ENCODE data around the gene TLCD3A.

DNA sequence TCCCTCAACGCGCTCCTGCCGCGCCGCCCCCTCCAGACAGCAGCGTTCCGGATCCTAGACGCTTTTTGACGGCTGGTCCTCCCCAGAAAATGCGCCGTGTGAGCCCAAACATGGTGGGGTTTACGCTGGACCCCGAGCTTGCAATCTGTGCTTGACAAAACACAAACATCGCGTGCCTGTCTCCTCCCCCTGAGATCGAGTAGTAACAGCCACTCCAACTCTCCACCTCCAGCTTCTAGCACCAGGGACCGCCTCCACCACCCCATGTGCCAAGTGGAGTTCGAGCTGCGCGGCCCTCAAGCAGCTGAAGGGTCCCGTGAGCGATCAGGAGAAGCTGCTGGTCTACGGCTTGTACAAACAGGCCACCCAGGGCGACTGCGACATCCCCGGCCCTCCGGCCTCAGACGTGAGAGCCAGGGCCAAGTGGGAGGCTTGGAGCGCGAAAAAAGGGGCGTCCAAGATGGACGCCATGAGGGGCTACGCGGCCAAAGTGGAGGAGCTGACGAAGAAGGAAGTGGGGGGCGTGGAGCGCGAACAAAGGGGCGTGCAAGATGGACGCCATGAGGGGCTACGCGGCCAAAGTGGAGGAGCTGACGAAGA, 20.3 kb downstream of the TLCD3A start:
- TF ChIP-seq, protein P1, sequence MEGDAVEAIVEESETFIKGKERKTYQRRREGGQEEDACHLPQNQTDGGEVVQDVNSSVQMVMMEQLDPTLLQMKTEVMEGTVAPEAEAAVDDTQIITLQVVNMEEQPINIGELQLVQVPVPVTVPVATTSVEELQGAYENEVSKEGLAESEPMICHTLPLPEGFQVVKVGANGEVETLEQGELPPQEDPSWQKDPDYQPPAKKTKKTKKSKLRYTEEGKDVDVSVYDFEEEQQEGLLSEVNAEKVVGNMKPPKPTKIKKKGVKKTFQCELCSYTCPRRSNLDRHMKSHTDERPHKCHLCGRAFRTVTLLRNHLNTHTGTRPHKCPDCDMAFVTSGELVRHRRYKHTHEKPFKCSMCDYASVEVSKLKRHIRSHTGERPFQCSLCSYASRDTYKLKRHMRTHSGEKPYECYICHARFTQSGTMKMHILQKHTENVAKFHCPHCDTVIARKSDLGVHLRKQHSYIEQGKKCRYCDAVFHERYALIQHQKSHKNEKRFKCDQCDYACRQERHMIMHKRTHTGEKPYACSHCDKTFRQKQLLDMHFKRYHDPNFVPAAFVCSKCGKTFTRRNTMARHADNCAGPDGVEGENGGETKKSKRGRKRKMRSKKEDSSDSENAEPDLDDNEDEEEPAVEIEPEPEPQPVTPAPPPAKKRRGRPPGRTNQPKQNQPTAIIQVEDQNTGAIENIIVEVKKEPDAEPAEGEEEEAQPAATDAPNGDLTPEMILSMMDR (conservative IDR thresholded peaks at IDR 0.05 in 1 of 2, IDR thresholded peaks at IDR 0.05 in 1 of 2; ENCODE audit: low read depth in 1 of 2, low read length in 2 of 2): no peak
- no peak for TF ChIP-seq EZH2 (IDR thresholded peaks at IDR 0.05; ENCODE audit: low read length, missing control alignments)

Data from fibroblast of lung (primary cell).